Activated naive CD4-positive, alpha-beta T cell treated with anti-CD3 and anti-CD28 coated beads, Interleukin-2, amount 50 U/mL, for 16 hours (primary cell): ENCODE results near the gene MARCHF9.
"Not testable (repeated sequence)": the region's sequence is repeated elsewhere in the genome, so short reads cannot be mapped to it uniquely, and the experiment has no call there.

ENCODE experiments used
- DNase-seq: peaks from one replicate; pipeline ENCODE4 v3.0.0-alpha.2; 2020

MARCHF9 gene

GRCh38 chr12:57772429-57773322 is 17.8 kb downstream of the MARCHF9 start, which contains the start of gene EEF1AKMT3:
Gene EEF1AKMT3 (plus strand): TSS chr12:57772614. CDS start chr12:57772725, 111 bp downstream.
- DNase-seq = no peak

- DNase-seq = not testable (repeated sequence)
Measured at GRCh38 chr12:57774634-57775033, 19.7 kb downstream of the MARCHF9 start.

GRCh38 chr12:57775044-57775443 is 20.1 kb downstream of the MARCHF9 start:
- no peak for DNase-seq

- no peak for DNase-seq
Measured at GRCh38 chr12:57775563-57776246, 20.8 kb downstream of the MARCHF9 start.

DNA sequence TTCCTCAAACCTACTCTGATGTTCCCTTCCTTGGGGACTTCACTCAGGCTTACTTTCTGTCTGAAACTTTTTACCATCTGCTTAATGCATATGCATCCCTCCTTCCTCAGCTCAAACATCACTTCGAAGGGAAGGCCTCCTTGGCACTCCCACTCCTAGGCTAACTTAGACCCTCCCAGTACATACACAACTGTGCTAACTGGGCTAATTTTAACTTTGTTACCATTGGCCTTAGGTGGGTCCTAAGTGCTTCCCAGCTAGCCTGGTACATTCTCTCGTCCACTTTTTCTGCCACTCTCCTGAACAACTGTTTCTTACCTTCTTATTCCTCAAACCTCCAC is 21.3 kb downstream of the MARCHF9 start:
- no peak for DNase-seq

DNA sequence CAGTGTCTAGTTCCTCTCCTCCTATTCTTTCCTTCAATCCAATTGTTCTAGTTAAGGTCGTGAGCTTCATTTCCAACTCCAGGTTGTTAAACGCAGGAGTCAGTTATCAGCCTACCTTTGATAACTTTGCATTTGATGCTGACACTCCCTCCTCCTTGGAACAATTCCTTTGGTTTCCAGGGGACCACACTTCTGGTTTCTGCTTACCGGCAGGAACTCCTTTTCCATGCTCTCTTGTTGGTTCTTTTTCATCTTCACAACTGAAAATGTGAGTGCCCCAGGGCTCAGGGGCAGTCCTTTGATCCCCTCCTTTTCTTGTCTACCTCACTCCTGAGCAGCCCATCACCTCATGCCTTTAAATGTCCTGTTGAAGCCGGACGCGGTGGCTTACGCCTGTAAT is 22.5 kb downstream of the MARCHF9 start:
- DNase-seq = no peak

DNA sequence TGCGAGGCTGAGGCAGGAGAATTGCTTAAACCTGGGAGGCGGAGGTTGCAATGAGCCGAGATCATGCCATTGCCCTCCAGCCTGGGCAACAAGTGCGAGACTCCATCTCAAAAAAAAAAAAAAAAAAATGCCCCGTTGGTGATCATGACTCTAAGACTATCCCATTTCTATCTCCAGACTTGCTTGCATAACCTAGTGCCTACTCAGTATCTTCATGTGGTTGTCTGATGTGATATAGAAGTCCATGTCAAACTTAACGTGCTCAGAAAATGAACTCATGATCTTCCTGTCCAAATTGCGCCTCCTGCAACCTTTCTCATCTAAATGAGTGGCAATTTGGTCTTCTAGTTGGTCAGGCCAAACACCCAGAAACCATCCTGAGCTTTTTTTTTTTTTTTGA is 23.0 kb downstream of the MARCHF9 start:
- DNase-seq = no peak

- no peak for DNase-seq
Measured at GRCh38 chr12:57779736-57780135, 24.8 kb downstream of the MARCHF9 start.

GRCh38 chr12:57780284-57780897 is 25.5 kb downstream of the MARCHF9 start:
- DNase-seq = no peak

DNA sequence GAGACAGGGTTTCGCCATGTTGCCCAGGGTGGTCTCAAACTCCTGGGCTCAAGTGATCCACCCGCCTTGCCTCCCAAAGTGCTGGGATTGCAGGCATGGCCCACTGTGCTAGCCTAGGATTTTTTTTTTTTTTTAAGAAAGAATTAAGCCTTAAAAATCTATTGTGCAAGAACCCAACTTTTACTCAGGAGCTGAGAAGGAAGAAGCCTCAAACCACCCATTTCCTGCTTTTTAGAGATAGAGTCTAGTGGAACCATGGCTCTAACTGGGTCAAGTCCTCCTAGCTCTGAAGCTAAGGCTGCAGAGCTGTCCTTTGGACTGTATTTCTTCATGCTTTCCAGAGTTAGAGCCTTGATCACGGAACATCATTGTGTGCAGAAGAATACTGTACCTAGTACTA is 26.3 kb downstream of the MARCHF9 start:
- DNase-seq = no peak

GRCh38 chr12:57781801-57782200 is 26.9 kb downstream of the MARCHF9 start:
- DNase-seq = no peak

GRCh38 chr12:57782243-57782607 is 27.3 kb downstream of the MARCHF9 start:
- no peak for DNase-seq

GRCh38 chr12:57782608-57783465 is 27.9 kb downstream of the MARCHF9 start, which contains the start of gene TSFM:
Gene TSFM (plus strand): TSS chr12:57782787. CDS start chr12:57782802, 15 bp downstream.
- DNase-seq = peak; percentile 98

GRCh38 chr12:57783466-57783801 is 28.5 kb downstream of the MARCHF9 start:
- no peak for DNase-seq

DNA sequence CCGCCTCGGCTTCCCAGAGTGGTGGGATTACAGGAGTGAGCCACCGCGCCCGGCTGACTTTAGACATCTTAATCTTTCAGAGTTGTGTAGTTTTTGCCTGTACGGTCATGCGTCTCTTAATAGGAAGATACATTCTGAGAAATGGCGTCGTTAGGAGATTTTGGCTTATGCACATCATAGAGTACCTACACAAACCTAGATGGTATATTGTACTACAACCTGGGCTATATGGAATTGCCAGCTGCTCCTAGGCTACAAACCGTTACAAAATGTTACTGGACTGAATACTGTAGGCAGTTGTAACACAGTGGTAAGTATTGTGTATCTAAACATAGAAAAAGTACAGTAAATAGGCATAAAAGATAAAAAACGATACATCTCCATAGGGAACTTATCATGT is 29.0 kb downstream of the MARCHF9 start:
- no peak for DNase-seq

DNA sequence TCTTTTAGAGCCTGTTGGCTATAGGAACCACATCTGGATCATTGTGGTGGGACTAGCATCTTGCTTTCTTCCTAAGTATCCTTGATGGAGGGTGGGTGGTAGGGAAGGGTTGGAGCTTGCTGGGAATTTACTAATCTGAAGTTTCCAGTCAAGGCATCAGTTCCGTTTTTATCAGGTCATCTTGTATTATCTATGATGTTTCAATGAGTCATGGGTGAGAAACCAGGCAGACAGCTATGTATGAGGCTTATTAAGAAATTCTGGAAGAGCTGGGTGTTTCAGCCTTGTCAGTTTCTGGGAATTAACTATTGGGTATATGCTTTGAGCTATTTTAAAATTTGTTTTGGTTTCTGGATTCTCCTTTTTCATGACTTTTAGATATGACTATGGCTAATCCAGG is 39.0 kb downstream of the MARCHF9 start:
- DNase-seq = no peak

DNA sequence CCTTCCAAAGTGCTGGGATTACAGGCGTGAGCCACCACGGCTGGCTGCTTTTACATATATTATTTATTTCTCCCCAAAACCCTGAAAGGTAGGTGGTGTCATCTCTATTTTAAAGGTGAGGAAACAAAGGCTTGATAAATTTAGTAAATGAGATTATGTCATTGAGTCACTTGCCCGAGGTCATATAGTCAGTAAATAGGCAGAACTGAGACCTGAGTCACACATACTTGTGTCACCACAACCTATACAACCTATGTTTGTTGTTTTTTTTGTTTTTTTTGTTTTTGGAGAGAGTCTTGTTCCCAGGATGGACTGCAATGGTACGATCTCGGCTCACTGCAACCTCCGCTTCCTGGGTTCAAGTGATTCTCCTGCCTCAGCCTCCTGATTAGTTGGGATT is 40.5 kb downstream of the MARCHF9 start:
- no peak for DNase-seq

DNA sequence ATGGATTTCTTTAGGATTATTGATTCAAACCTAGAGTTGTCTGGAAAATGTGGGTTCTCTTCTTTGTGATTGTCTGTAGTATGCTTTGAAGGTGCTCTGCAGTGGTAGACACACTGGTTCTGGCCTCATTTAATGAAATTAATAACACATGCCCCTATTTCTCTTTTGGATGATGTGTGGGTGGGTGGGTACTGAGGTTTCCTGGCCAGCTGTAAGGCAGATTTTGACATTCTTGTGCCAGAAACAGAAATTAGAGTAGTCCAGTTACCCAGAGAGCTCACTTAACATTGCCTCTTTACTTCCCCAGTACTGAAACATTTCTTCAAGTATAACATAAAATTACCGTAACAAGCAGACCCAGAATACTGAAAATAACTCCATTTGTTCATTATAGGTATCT is 42.1 kb downstream of the MARCHF9 start:
- DNase-seq = no peak

GRCh38 chr12:57797933-57798332 is 43.0 kb downstream of the MARCHF9 start:
- no peak for DNase-seq

- no peak for DNase-seq
Measured at GRCh38 chr12:57800965-57801364, 46.1 kb downstream of the MARCHF9 start.

GRCh38 chr12:57802607-57803006 is 47.7 kb downstream of the MARCHF9 start:
- no peak for DNase-seq

- DNase-seq = peak; percentile 38
Measured at GRCh38 chr12:57803319-57803893, 48.5 kb downstream of the MARCHF9 start.

- DNase-seq = no peak
Measured at GRCh38 chr12:57806677-57807076, 51.8 kb downstream of the MARCHF9 start.
